ENCODE data around the gene SAMMSON.

DNA sequence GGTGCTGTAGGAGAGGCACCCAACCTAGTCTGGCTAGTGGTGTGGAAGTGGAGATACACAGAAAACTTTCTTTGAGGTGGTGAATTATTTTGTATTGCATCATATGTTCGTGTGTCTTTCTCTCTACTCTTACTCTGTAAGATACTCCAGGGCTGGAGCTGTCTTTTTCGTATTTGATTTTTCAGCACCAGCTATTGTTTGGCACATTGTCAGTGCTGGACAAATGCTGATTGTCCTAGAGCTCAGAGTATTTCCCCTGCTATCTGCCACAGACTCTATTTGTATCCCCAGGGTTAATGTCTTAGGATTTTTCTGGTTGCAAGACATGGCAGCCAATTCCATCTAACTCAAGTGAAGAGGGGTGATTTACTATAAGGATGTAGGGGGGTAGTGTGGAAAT, 110.5 kb downstream of the SAMMSON start:
- TF ChIP-seq YY1 (tag by site-specific recombination; IDR thresholded peaks at IDR 0.05) = no peak
- TF ChIP-seq ZNF747 (tag by site-specific recombination; IDR thresholded peaks at IDR 0.05) = no peak
- TF ChIP-seq, protein P1, sequence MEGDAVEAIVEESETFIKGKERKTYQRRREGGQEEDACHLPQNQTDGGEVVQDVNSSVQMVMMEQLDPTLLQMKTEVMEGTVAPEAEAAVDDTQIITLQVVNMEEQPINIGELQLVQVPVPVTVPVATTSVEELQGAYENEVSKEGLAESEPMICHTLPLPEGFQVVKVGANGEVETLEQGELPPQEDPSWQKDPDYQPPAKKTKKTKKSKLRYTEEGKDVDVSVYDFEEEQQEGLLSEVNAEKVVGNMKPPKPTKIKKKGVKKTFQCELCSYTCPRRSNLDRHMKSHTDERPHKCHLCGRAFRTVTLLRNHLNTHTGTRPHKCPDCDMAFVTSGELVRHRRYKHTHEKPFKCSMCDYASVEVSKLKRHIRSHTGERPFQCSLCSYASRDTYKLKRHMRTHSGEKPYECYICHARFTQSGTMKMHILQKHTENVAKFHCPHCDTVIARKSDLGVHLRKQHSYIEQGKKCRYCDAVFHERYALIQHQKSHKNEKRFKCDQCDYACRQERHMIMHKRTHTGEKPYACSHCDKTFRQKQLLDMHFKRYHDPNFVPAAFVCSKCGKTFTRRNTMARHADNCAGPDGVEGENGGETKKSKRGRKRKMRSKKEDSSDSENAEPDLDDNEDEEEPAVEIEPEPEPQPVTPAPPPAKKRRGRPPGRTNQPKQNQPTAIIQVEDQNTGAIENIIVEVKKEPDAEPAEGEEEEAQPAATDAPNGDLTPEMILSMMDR (tag by site-specific recombination; IDR thresholded peaks at IDR 0.05) = no peak
- no peak for TF ChIP-seq ZNF776 (tag by site-specific recombination; IDR thresholded peaks at IDR 0.05; ENCODE audit: borderline replicate concordance)
- TF ChIP-seq, protein P2, sequence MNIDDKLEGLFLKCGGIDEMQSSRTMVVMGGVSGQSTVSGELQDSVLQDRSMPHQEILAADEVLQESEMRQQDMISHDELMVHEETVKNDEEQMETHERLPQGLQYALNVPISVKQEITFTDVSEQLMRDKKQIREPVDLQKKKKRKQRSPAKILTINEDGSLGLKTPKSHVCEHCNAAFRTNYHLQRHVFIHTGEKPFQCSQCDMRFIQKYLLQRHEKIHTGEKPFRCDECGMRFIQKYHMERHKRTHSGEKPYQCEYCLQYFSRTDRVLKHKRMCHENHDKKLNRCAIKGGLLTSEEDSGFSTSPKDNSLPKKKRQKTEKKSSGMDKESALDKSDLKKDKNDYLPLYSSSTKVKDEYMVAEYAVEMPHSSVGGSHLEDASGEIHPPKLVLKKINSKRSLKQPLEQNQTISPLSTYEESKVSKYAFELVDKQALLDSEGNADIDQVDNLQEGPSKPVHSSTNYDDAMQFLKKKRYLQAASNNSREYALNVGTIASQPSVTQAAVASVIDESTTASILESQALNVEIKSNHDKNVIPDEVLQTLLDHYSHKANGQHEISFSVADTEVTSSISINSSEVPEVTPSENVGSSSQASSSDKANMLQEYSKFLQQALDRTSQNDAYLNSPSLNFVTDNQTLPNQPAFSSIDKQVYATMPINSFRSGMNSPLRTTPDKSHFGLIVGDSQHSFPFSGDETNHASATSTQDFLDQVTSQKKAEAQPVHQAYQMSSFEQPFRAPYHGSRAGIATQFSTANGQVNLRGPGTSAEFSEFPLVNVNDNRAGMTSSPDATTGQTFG (tag by site-specific recombination; IDR thresholded peaks at IDR 0.05; ENCODE audit: borderline replicate concordance) = no peak
- TF ChIP-seq FEZF1 (tag by site-specific recombination; IDR thresholded peaks at IDR 0.05) = no peak
- TF ChIP-seq, protein P3, sequence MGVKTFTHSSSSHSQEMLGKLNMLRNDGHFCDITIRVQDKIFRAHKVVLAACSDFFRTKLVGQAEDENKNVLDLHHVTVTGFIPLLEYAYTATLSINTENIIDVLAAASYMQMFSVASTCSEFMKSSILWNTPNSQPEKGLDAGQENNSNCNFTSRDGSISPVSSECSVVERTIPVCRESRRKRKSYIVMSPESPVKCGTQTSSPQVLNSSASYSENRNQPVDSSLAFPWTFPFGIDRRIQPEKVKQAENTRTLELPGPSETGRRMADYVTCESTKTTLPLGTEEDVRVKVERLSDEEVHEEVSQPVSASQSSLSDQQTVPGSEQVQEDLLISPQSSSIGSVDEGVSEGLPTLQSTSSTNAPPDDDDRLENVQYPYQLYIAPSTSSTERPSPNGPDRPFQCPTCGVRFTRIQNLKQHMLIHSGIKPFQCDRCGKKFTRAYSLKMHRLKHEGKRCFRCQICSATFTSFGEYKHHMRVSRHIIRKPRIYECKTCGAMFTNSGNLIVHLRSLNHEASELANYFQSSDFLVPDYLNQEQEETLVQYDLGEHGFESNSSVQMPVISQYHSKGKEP (tag by site-specific recombination; IDR thresholded peaks at IDR 0.05) = no peak
- no peak for TF ChIP-seq ZNF335 (tag by site-specific recombination; conservative IDR thresholded peaks at IDR 0.05)
- no peak for TF ChIP-seq ZNF10 (tag by site-specific recombination; IDR thresholded peaks at IDR 0.05)
- TF ChIP-seq HOXA7 (CRISPR knock-in tag; IDR thresholded peaks at IDR 0.05; ENCODE audit: borderline replicate concordance) = no peak
- no peak for TF ChIP-seq RBAK (tag by site-specific recombination; IDR thresholded peaks at IDR 0.05)
- no peak for TF ChIP-seq ZNF121 (tag by site-specific recombination; IDR thresholded peaks at IDR 0.05)
- no peak for TF ChIP-seq SP2 (tag by site-specific recombination; IDR thresholded peaks at IDR 0.05)
- TF ChIP-seq ZFP41 (tag by site-specific recombination; IDR thresholded peaks at IDR 0.05; ENCODE audit: borderline replicate concordance) = no peak
